GM21367 (cell line): Measurements from ENCODE around the gene SPDYE17.
"Not testable (repeated sequence)": the region's sequence is repeated elsewhere in the genome, so short reads cannot be mapped to it uniquely, and the experiment has no call there.

ENCODE experiments used
- ATAC-seq: cut with Tn5 transposase; IDR thresholded peaks from one replicate; pipeline ENCODE4 v1.9.1; 2021; ENCODE audit not compliant: unreplicated experiment

Gene SPDYE17

DNA sequence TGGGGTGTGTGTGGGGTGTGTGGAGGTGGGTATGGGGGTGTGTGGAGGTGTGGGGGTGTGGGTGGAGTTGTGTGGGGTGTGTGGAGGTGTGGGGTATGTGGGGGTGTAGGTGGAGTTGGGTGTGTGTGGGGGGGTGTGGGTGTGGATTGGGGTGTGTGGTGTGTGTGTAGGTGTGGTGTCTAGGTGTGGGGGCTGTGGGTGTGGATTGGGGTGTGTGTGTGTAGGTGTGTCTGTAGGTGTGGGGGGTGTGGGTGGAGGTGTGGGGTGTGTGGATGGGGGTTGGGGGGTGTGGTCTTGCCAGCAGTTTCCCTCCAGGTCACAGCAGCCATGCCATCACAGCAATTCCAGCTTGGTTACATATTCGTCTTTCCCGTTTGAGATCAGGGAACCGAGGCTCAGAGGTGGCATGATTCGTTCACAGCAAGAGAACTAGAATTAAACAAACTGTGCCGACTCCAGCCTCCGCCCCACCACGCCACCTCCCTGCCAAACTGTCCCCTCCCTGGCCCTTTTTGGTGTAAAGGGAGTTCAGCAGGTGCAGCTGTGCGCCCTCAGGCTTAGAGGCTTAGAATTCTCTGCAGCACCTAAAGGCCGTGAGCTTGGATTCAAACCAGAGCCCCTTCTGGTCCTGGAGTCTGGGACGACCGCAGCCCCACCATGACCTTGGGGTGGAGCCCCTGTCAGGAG is 33.3 kb downstream of the SPDYE17 start:
- not testable (repeated sequence) for ATAC-seq

GRCh38 chr7:76998285-76998589 is 33.9 kb downstream of the SPDYE17 start:
- no peak for ATAC-seq

DNA sequence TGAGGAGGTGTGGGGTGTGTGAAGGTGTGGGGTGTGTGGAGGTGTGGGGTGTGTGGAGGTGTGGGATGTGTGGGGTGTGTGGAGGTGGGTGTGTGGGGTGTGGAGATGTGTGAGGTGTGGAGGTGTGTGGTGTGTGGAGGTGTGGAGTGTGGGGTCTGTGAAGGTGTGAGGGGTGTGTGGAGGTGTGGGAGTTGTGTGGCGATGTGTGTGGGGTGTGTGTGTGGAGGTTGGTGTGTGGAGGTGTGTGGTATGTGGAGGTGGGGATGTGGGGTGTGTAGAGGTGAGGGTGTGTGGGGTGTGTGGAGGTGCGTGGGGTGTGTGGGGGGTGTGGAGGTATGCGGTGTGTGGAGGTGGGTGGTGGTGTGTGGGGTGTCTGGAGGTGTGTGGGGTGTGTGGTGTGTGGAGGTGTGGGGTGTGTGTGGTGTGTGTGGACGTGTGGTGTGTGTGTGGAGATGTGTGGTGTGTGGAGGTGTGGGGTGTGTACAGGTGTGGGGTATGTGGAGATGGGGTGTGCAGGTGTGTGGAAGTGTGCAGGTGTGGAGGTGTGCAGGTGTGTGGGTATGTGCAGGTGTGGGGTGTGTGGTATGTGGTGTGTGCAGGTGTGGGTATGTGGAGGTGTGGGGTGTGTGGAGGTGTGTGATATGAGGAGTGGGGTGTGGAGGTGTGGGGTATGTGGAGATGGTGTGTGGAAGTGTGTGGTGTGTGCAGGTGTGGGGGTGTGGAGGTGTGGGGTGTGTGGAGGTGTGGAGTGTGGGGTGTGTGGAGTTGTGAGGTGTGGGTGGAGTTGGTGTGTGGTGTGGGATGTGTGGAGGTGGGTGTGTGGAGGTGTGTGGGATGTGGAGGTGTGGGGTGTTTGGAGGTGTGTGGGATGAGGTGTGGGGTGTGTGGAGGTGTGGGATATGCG is 34.5 kb downstream of the SPDYE17 start:
- no peak for ATAC-seq

- not testable (repeated sequence) for ATAC-seq
These were observed 35.2 kb downstream of the SPDYE17 start for GRCh38 chr7:76996932-76997331.

DNA sequence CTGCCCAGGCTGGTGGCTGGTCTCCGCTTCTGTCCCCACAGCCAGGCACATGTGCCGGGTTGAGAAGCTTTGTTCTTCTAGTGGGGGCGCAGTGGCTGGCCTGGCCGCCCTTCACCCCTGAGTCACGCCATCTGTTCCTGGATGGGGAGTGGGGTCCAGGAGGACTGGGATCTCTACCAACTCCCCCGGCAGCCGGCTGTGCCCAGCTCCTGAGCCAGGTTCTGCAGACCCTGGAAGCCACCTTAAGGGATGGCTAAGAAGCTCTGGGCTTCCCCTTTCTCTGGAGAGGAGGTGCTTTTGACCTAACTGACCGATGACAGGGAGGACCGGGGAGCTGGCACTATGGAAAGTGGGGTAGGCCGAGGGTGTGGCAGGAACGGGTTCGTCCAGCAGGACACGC is 37.9 kb downstream of the SPDYE17 start:
- not testable (repeated sequence) for ATAC-seq

- not testable (repeated sequence) for ATAC-seq
These were observed 38.3 kb downstream of the SPDYE17 start for GRCh38 chr7:76993831-76994230.

DNA sequence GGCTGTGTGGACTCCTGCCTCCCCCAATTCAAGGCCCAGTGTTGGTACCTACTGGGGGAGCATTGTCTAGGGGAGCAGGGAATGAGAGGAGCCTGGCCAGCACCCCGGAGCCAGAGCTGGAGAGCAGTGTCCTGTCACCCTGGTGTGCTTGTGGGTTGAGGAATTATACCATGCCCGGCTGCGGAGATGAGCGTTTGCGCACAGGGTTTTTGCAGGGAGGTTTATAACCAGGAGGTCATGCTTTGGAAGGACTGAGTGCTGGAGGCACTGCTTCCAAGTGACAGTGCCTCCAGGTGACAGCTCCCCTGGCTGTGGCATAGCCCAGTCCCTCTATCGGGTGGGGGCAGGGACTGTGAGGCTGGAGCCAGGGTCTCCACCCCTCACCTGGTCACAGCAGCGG is 39.3 kb downstream of the SPDYE17 start:
- ATAC-seq, result not testable (repeated sequence)

- ATAC-seq, result not testable (repeated sequence)
These were observed 40.0 kb downstream of the SPDYE17 start for GRCh38 chr7:76992204-76992603.

GRCh38 chr7:76990202-76990601 is 42.0 kb downstream of the SPDYE17 start:
- ATAC-seq, result not testable (repeated sequence)

DNA sequence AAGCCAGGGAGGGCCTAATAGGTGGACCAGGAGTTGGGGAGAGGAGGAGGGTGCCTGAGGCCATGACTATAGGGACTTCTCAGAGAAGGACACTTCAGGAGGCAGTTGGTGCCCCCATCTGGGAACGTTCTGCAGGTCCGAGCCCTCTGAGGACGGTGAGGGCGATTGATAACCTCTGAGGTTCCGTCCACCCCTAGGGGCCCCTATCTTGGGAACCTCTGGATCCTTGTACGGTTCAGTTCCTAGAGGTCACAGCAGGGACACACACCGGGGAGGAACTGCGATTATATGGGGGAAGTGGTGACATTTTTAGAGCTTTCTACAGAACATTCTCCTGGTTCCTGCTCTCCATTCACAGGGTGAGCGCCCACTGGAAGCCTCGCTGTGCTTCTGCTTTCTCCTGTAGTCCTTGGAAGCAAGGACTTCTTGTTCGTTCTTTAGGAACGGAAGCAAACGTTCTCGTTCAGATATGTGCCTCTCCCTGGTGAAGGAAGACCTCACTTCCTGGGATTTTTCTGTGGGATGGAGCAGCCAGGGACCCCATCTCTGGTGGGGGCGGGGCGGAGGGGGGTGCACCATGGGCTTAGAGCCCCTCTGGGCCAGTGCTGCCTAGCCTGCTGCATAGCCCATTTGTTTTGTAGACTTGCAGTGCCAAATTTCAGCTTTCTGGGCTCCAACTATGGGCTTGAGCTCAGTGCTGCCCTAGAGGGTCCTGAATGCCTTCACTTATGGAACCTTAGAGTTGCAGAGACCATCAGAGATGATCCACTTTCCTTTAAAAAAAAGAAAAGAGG is 46.0 kb downstream of the SPDYE17 start:
- not testable (repeated sequence) for ATAC-seq

DNA sequence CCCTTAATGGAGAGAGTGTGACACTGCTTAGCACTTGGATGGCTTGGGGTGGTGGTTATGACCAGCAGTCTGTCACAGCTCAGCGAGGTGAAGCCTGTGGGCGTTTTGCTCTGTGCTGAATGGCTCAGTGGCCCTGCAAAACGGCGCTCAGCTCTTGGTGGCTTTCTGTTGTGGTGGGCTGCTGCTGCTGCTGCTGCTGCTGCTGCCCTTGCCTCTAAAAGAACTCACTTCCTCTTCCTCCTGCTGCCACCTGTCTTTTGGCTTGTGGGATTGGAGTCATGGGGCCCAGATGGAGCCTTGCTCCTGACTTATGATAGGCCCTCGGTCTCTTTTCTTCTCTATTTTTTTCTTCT is 47.4 kb downstream of the SPDYE17 start:
- ATAC-seq, result peak; percentile 95

GRCh38 chr7:76983937-76984783 is 48.0 kb downstream of the SPDYE17 start:
- peak; percentile 5 for ATAC-seq

GRCh38 chr7:76983333-76983732 is 48.8 kb downstream of the SPDYE17 start:
- not testable (repeated sequence) for ATAC-seq

- not testable (repeated sequence) for ATAC-seq
These were observed 49.7 kb downstream of the SPDYE17 start for GRCh38 chr7:76982501-76982900.

DNA sequence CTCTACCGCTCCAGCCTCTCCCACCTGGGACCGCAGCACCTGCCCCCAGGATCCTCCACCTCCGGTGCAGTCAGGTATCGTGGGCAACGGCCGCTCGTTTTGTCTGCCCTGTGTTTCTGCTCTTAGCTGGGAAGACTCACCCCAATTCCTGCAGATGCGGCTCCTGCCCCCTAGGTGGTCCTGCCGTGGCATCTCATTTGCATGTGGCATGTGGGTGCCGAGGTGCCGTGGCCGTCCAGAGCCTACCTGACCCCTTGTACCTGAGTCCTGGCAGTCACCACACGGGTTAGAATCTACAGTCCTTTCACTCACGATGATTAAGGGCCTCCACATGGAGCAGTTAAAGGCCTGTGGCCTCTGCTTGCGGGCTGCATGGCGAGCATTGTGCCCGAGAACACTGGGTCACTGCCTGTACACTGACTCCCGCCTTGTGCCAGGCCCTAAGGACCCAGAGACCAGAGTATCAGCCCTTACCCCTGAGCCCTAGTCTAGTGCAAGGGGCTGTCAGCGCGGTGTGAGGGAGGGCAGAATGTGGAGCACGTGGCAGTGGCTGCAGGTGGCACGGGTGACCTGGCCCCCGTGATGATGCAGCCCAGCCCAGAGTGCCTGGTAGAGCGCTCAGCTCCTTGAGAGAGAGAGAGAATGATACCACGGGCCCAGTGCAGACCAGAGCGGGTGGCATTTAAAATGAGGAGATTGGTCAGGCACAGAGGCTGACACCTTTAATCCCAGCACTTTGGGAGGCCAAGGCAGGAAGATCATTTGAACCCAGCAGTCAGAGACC is 50.8 kb downstream of the SPDYE17 start:
- not testable (repeated sequence) for ATAC-seq

- ATAC-seq, result not testable (repeated sequence)
These were observed 51.6 kb downstream of the SPDYE17 start for GRCh38 chr7:76980576-76980975.

GRCh38 chr7:76977761-76978367 is 54.3 kb downstream of the SPDYE17 start:
- ATAC-seq, result not testable (repeated sequence)

DNA sequence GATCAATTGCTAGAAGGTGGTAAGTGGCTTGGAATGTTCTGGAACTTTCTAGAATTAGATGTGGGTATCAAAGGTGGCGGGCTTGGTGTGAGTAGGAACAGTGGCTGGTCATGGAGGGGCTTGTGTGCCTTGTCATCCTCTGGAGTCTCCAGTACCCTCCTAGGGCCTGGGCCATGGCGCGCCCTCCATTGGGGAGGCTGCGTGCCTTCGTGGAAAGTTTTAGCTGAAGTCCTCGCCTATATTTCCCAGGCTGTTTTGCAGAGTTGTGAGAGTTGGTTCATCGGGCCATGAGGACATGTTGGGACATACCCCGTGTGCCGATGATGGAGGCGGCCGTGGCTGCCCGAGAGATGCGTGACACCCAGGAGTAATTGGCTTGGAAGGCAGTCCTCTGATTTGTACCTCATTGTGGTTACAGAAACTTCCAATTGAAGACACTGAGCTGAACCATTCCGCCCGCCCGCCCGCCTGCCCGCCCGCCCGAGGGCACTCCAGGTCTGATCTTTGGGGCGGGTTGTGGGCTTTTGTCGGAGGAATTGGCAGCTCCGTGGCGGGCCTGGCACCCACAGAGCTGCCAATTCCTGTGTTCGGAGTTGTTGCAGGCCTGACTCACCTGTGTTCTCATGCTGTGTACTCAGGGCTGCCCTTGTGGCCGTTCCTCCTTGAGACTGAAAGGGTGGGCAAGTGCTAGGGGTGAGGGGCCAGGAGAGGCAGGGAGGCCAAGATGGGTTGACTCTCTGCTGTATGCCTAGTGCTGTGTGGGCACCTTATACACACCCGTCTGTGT is 57.2 kb downstream of the SPDYE17 start:
- not testable (repeated sequence) for ATAC-seq

DNA sequence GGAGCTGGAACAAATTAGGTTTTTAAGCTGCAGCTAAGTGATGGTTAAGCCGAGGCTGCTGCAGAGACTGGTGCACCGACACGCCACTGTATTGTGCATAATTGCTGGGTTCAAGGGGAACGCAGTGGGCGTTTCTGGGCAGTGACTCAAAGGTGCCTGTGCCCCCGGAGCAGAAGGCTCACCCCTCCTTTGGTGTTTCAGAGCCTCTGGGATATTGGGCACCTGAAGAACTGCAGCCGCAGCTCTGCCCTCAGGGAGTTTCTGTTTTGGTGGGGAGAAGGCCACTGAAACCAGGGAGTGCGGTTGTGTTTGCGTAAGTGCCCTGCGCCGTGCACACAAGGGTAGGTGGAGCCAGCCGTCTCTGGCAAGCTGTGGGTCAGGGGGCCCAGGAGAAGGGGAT is 57.8 kb downstream of the SPDYE17 start:
- ATAC-seq, result not testable (repeated sequence)
